Measurements from ENCODE around the gene ZNF568.

The ZNF568 gene

DNA sequence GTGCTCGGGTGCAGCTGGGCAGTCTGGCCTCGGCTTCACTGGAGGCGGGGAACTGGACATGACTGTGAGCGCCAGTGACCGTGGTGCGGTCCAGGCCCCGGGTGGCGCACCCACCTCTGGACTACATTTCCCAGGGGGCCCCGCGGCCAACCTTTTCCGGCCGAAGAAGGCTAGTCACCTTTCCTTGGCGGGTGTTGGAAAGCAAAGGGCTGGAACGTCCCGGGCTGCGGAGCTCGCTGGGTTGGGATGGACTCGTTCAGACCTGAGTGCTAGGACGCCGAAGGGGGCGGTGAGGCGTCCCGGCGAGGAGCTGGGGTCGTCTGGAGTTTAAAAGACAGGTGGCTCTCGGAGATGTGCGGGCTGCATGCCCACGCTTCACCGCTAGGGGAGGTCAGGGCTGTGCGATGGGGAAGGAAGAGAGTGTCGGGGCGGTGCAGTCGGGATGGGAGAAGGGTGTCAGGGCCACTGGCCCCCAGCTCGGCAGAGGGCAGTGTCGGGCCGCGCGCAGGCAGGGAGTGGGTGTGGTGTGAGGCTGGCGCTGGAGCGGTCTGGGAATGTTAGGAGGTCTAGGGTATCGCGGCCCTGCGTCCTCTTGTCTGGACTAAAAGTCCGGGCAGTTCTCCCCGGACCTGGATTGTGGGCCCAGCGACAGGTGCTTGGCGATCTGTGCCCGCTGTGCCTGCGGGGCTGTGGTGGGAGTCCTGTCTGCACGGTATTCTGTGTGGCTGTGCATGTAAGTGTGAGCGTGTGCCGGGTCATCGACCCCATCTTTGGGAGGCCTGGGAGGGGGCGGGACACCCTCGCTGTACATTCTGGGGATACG is 57.1 kb downstream of the ZNF568 start:
- no peak for TF ChIP-seq TAF1 (IDR thresholded peaks at IDR 0.05; ENCODE audit: borderline replicate concordance, insufficient read depth, low read length)
- TF ChIP-seq REST (IDR thresholded peaks at IDR 0.05; ENCODE audit: insufficient read depth in 1 of 2, low read depth in 2 of 2, low read length in 2 of 2): no peak
- no peak for TF ChIP-seq FOXP2 (optimal IDR thresholded peaks at IDR 0.05; ENCODE audit: borderline replicate concordance, extremely low read depth, extremely low read length, insufficient read depth)

GRCh38 chr19:36973844-36974195 is 57.7 kb downstream of the ZNF568 start:
- TF ChIP-seq REST (IDR thresholded peaks at IDR 0.05; ENCODE audit: insufficient read depth in 1 of 2, low read depth in 2 of 2, low read length in 2 of 2) (no peak), SIN3A (IDR thresholded peaks at IDR 0.05; ENCODE audit: borderline replicate concordance, insufficient read depth, low read length) (no peak), POLR2AphosphoS5 (IDR thresholded peaks at IDR 0.05; ENCODE audit: low read depth, low read length) (no peak), TAF1 (IDR thresholded peaks at IDR 0.05; ENCODE audit: borderline replicate concordance, insufficient read depth, low read length) (no peak), FOXP2 (optimal IDR thresholded peaks at IDR 0.05; ENCODE audit: borderline replicate concordance, extremely low read depth, extremely low read length, insufficient read depth) (no peak)

DNA sequence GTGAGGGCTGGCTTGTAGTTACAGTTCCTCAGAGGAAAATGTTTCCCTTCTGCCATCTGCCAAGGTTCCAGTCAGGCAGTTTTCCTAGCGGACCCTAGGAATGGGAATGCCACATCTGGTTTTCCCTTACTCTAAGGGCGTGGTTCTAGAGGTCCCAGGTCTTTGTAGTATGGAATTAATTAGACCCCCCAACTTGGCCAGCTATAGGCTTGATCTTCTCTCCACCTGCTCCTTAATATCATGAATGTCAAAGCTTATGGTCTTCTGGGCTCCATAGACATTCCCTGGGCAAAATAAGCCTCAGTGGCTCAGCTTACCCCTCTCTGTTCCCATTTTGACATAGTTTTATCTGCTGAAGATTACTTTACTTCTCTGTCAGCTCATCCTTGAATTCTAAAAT is 70.0 kb downstream of the ZNF568 start:
- no peak for TF ChIP-seq TAF1 (IDR thresholded peaks at IDR 0.05; ENCODE audit: borderline replicate concordance, insufficient read depth, low read length)
- TF ChIP-seq FOXP2 (optimal IDR thresholded peaks at IDR 0.05; ENCODE audit: borderline replicate concordance, extremely low read depth, extremely low read length, insufficient read depth): no peak
- TF ChIP-seq REST (IDR thresholded peaks at IDR 0.05; ENCODE audit: insufficient read depth in 1 of 2, low read depth in 2 of 2, low read length in 2 of 2): no peak
- no peak for TF ChIP-seq SIN3A (IDR thresholded peaks at IDR 0.05; ENCODE audit: borderline replicate concordance, insufficient read depth, low read length)
- no peak for TF ChIP-seq POLR2AphosphoS5 (IDR thresholded peaks at IDR 0.05; ENCODE audit: low read depth, low read length)

DNA sequence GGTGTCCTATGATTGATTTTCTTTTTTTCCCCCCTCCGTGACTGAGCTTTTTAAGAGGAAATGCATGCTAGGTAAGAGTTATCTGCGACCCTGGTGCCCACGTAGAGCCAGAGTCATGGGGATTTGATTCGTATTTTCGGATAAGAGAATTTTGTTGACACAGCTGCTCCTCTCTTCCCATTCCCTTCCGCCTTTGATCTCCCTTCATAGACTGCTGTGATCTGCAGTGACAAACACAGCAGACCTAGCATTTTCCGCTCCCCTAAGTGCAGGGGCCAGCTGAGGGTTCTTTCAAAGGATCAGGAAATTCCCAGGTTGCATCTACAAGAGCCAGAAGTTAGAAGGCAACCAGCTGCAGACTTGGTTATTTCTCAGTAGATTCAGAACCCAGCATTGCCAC is 70.5 kb downstream of the ZNF568 start:
- TF ChIP-seq SIN3A (IDR thresholded peaks at IDR 0.05; ENCODE audit: borderline replicate concordance, insufficient read depth, low read length) (no peak), REST (IDR thresholded peaks at IDR 0.05; ENCODE audit: insufficient read depth in 1 of 2, low read depth in 2 of 2, low read length in 2 of 2) (no peak), TAF1 (IDR thresholded peaks at IDR 0.05; ENCODE audit: borderline replicate concordance, insufficient read depth, low read length) (no peak), POLR2AphosphoS5 (IDR thresholded peaks at IDR 0.05; ENCODE audit: low read depth, low read length) (no peak), FOXP2 (optimal IDR thresholded peaks at IDR 0.05; ENCODE audit: borderline replicate concordance, extremely low read depth, extremely low read length, insufficient read depth) (no peak)
